NAMALWA (cell line): Measurements from ENCODE around the gene CDH24.

Experiments
- DNase-seq: peaks from one replicate; pipeline ENCODE4 v3.0.0-alpha.2; 2015; ENCODE audit warnings: low spot score

CDH24 gene

DNA sequence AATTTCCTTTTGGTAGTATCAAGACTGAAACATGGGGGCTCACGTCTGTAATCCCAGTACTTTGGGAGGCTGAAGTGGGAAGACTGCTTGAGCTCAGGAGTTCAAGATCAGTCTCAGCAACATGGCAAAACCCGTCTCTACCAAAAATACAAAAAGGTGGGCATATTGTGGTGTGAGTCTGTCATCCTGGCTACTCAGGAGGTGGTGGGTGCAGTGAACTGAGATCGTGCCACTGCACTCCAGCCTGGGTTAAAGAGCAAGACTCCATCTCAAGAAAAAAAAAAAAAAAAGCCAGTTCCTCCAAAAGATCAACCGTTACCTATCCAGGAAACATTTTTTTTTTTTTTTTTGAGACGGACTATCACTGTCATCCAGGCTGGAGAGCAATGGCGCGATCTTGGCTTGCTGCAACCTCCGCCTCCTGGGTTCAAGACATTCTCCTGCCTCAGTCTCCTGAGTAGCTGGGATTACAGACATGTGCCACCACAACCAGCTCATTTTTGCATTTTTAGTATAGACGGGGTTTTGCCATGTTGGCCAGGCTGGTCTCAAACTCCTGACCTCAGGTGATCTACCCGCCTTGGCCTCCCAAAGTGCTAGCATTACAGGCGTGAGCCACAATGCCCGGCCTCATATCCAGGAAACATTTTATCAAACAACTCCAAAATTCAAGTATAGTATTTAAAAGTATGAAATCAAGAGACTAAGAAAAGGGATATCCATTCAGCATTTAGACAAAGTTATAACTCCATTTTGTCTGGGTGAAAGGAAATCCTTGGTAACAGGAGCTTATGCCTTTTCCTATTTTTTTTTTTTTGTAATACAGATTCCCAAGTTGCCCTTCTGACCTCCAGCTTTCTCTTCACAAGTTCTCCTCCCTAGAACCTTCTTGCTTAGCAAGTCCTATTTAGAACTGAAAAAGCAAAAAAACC is 34.2 kb upstream of the CDH24 start:
- no peak for DNase-seq

DNA sequence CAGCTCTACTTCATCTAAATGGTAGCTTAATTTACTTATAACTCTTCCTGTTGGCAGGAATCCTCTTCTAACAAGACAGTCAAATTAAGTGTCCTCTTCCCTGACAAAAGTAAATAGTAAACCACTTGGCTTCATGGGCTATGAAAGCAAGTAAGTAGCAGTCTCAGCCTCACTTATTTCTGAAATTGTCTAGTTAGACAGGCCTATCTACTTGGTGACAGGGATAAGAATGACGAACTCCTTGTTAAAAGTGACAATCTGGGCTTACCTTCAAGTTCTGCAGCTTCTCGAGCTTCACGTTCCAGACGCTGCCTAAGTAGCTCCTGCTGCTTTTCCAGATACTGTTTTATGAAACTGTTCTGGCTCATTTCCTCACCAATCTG is 32.9 kb upstream of the CDH24 start:
- DNase-seq = no peak

DNA sequence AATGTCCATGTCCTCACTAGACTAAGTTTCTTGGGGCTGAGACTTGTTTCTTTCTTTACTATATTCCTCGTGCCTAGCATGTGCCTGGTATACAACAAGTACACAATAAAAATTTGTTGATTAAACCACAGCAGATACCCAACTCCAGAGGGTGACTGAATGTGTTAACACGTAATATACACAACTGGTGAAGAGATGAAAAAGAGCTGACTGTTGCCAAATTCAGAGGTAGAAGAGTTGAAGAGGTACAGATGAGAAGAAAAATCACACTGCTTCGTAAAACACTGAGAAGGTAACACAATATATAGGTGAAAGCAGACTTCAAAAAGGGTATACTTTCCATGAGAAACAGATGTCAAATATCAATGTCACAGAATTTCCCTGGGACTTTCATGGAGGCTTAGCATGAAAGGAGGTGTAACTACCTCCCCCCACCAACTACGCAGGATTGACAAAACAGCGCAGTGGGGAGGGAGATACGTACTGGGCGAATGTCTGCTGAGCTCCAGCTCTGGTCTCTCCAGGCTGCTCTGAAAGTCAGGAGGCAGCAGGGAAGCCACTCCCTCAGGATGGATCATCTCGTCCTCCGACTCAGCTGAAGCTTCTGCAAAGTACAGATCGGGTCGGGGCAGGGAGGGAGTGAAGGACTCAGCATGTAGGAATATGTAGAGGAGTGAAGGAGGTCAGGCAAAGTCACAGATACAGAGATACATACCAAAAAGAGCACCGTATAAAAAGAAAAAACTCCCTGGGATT is 32.4 kb upstream of the CDH24 start:
- DNase-seq = no peak

DNA sequence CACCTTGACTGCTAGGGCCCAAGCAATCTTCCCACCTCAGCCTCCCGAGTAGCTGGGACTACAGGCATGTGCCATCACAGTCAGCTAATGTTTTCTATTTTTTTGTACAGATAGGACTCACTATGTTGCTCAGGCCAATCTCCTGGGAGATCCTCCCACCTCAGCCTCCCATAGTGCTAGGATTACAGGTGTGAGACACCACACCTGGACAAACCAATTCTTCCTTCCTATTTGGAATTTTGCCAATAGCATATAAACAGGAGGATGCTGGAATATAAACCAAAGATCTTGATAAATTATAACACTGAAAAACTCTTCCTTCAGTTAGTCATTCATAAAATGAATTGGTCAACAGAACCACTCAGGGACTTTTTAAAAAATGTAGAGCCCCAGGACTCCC is 29.2 kb upstream of the CDH24 start:
- no peak for DNase-seq

DNA sequence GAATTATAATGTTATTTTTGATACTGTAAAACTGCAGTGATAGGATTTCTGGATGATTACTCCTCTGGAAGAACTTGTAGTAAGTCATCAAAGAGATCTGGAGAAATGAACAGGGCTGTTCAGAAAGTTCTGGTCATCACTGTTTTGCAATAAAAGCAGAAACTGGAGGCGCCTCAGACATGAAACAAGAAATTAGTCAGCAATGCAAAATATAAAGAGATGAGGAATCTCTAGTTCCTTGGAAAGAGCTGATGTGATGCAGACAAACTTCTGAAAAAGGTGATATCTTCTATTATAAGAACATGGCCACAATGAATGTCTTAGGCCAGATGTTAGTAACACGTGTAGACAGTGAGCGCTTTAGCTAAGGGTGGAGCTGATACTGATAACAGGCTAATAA is 28.1 kb upstream of the CDH24 start:
- DNase-seq = no peak

DNA sequence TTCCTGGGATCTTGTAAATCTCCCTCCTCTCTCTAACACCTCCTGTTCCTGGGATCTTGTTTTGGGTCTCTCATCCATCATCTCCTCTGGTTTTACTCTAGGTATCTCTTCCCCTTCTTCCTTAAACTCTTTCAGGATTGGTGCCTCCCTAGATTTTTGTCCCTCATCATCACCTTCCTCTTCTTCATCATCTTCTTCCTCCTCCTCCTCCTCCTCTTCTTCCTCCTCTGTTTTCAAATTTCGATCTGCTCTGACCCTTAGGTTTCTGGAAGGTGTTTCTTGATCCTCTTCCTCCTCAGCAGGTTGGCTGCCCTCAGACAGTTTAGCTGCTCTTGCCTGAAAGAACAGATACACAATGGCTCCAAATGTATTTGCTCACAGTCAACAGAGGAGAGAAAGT is 23.2 kb upstream of the CDH24 start:
- no peak for DNase-seq

DNA sequence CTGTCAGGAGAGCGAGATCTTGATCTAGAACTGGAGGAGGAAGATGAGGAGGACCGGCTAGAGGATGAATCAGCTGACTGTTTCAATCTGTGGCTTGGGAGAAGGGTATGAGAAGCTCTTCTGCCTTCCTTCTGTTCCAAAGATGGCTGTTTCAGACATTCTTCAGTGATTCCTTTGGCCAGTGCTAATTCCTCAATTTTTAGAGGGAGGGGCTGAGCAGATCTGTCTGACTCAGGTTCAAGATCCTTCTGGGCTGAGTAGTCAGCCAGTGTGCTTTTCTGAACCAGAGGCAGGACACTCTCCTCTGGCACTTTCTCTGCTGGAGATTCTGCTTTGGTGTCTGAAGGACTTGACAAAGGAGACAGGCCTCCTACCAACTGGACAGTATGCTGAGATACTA is 22.4 kb upstream of the CDH24 start:
- DNase-seq = no peak

DNA sequence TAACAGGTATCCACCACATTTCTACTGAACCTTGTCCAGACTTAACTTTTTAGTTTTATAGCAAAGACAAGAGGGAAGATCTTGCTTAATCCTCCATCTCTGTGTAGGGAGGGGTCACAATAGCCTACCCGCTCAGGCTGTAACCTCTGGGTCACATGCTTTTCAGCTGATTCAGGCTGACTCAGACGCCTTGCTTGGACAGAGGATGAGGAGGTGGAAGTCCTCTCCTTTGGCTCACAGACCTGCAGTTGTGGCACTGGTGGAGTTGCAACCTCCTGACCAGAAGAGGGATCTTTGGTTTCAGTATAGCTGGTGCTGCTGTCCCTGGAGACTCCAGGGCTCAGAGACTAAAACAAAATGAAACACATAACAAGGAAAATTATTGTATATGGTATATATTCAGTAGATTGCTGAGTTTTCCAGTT is 21.4 kb upstream of the CDH24 start:
- DNase-seq = no peak

DNA sequence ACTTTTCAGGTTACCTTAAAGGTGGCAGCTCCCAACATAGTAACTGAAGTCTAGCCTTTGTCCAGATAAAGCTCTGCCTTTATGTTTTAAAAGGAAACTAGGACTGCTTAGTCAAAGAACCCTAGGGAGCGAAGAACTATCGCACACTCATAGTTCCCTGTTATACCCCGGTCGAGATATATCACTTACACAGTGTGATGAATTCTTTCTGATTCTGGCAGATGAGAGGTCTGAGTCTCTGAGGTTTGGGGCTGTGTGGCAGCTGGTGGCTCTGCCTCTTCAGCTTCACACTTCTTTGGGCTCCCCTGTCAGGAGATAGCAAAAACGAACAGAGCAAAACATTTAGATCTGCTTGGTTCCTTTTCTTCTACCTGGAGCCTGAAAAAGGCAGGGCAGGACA is 20.6 kb upstream of the CDH24 start:
- DNase-seq = no peak

DNA sequence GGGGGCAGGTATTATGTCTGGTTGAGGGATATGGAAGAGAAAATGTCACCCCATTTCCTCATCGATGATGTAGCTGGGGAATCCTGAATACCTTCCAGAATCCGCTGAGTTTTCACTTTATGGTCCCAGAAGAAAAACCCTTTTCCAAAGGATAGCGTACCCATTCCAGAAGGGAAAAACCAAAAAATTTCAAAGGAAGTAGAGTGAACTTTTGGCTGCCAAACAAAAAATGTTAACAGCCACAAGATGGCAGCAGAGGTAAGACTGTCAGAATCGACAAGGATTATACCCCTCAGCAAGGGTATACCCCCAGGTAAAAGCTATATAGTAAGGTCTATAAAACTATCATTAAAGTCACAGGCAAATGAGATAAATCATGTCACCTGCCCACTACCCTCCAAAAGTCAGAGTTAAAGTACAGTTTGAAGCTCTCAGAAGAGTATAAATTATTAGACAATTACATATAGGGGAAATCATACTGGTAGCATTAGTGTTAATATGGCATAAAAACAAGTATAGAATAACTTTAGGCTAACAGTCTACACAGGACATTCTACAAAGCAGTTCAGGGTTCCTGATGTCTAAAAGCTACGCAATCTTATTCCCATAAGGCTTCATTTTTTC is 19.6 kb upstream of the CDH24 start:
- DNase-seq = peak; percentile 72

DNA sequence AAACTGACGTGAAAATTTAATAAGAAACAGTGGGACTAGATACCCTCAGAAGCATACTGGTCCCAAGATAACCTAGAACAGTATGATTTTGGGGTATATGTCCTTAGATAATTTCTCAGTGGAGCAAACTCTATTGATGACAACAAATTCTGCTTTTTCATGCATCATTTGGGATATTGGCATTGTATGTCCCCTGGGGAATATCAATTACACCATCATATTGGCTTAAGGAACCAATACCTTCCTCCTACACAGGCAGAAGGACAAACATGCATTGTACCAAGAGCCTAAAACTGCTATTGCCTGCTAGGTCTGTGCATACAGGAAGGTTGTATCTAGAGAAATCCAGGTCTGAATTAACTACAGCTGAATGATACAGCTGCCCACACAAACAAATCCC is 17.6 kb upstream of the CDH24 start:
- no peak for DNase-seq

DNA sequence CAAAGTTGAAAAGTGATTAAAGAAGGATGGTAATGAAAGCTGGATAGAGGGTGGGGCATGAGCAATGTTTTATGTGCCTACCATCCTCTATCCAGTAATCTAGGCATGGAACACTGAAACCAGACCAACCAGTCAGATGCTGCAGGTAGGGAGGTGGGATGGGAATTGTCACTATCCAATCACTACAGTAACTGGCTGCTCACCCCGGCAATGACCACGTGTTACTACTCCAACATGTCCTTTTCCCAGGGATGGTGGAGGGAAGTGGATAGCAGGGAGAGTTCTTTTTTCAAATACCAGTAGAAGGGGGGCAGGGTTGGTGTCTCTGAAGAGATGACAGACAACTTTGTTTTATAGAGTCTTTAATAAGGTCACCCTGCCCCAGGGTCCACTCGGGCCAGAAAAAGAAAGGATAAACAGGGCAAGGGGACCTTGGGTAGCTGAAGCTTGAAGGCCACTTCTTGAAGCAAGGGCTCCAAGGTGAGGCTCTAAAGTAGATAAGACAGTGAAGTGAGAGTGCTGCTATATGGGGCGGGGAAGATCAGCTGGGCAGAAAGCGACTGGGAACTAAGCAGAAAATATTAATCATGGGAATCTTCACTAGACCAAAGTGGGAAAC is 14.7 kb upstream of the CDH24 start:
- DNase-seq = no peak

DNA sequence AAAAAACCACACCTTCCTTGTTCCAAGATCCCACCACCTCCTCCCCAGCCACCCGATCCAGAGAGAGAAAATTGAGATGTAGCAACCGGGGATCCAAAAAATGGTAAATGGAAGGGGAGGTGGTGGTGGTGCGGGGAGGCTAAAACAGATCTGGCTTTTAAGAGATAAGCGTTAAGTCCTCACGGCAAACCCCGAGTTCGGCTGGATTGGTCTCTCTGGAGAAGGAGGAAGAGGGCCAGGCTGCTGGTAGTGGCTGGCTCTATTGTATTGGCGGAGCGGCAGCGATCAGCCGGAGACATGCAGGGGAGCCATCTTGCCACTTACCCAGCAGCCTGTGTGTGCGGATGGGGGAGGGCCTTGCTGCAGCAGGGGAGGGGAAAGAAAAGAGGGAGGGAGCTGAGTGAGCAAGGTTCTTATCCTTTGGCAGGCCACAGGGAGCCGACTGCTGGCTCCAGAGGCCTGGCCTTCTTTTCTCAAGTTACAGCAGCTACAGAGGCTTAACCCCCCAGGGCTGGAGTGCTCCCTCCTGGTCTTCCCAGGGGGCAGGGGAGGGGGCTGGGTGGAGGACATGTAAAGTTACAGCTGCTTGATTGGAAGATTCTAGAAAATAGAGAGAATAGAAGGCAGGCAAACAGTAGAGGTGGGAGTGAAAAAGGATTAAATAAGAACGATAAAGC is 14.1 kb upstream of the CDH24 start:
- DNase-seq = peak; percentile 89

DNA sequence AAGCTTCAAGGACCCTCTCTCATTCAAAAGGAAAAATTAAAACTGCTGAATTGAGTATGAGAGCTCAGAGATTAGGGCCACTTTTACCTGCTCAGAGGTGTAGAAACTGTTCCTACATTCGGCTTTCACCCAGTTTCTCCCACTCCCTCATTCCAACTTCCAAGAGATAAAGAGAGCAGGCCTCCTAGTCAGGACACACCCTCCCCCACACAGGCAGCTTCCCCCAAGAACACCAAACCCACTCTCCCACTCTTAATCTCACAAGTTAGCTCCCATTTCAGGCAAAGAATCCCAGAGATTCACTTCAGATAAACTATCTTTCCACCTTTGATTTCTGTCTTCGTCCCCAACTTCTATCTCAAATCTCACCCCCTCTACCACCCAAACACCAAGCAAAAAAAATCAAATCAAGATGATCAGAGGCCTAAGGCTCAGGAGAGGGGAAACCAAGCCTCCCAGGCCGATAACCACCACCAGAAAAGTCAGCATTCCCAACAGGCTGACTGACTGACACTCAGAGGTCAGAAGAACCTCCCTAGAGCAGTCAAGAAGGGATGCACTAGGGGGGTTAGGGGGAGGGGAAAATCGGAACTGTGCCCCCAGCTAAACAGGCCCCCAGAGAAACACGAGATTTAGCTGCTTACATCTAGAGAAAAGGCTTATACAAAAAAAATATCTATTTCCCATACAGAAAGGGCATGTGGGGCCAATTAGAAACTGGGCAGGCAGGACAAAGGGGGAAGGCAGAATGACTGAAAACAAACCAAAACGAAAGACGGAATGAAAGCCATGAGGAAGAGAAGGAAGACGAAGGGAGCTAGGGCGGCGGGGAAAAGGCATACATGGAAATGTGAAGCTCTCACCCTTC is 13.2 kb upstream of the CDH24 start:
- no peak for DNase-seq

DNA sequence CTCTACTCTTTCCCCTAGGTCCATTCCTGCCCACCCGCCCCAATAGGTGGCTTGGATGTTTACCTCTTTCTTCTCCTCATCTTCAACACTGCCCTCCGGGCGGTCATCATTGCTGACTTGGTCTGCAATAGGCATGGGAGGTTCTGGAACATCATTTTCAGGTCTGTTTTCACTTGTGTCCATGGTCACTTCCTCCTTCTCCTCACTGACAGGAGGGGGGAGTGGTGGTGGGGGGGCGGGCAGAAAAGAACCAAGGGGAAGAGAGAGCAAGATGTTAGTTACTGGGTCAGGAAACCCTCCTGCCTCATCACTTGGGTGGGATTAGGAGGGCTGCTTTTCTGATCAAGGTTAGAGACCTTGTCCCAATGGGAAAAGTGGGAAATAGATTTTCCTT is 12.1 kb upstream of the CDH24 start:
- DNase-seq = no peak

DNA sequence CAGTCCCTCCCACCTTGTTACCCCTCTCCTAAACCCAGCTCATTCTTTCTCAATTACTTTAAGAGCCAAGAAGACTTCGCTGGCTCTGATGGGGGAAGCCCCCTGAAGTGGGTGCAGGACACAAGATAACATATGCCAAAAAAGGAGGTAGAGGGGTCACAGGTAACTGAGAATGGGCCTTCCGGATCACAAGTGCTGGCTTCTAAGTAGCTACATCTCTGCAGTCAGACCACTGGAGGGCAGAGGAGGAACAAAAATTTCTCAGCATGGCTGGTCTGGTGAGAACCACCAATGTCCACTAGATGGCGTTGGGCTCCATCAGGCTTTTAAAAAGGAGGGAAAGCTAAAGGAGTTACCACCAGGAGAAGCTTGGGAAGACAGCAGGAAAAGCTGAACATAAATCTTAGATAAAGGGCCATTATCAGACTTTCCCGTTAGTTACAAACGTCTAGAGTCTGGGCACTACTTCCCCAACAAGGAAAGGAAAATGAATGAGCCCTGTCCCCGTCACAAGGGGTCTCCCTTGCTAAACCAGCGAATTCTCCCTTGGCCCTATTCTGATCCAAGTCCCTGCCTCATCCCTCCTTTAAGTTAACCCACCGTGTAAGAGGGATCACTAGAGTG is 11.6 kb upstream of the CDH24 start:
- peak; percentile 90 for DNase-seq

DNA sequence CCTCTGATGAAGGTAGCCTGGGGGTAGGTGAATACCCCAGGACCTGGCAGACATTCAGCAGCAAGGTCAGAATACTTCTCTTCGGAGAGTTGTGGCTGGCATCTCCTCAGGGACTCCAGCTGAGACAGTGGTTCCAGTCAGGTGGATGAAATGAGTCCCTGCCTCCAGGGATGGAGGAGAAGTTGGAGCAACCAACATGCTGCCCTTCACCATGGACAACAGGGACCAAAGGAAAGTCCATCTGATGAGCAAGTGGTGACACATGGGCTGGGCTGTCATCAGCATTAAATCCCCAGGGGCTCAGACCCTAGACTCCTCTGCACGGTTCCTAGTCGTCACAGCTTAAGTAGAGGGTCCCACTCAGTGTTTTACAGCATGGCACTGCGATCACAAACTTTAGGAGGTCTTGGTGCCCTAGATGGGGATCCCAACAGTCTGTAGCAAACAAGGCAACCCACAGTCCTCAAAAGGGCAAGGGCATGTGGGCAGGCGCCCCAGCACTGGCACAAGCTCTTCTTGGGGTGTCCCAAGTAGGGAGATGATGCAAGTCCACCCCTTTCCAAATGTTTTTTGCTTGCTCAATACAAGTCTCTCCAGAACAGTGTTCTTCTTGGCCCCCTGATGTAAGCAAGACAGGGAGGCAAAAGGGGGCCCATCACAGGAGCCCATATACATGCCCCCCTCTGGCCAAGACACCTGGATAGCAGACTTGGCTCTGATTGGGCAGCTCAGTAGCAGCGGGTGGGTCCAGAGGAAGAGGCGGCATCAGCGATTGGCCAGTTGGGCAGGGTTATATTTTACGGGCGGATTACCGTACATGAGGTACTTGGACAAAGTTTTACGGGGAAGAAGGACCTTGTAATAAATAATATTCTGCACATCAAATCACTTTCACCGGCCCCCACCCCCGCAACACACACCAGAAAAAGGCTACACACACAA is 10.8 kb upstream of the CDH24 start:
- DNase-seq = no peak

DNA sequence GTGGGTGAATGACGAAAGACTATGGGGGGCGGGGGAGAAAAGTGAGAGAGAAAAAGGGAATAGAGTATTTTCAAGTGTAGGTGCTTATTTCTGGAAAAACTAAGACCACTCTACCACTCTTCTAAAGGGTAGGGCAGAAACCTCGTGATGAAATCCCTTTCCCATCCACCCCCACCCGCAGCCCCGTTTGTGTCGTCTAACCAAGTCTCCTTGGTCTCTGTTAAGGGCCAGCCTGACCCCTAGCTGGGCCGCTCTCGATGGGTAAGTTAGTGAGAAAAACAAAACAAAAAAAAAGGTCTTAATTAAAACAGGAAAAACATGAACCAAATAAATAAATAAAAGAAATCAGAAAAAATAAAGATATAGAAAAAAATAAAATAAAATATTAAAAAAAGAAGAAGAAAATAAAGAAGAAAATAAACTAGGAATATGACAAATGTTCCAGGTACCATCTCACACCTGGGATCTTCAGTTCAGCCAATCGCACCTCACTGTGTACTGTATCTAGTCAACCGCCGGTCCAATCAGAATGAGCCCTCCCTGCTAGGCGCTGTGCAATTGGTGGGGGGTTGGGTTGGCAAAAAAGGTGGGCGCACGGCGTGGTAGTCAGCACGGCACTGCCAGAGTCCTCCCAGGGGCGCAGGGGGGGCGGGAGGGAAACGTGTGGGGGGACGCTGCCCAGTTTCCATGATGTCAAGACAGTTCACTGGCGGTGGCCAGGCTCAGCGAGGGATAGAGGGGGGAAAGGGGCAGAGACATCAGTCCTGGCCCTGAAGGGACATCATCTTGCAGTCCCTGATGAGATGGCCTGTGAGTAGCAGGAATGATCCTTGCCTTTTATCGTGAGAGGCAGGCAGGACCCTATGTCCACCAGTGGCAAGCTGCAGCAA is 9.8 kb upstream of the CDH24 start:
- DNase-seq = no peak
